H1 (cell line): Measurements from ENCODE around the gene SMARCE1. TPM values are rescaled to one million over a fixed set of nuclear protein-coding genes. Genes with fewer than 3 reads are reported as not detected.

Experiments used
- CTCF ChIA-PET: fragments of 300-600 bp; sonication (Branson Sonifier 250); formaldehyde crosslinking; loops from one replicate; lab custom pipeline; 2021; ENCODE audit not compliant: partially characterized antibody; lab: Charles Lee
- POLR2A ChIA-PET: fragments of 300-600 bp; sonication (Branson Sonifier 250); formaldehyde crosslinking; loops from one replicate; lab custom pipeline; 2021; ENCODE audit warnings: inconsistent platforms; ENCODE audit not compliant: partially characterized antibody; lab: Charles Lee
- DNase-seq, 2 experiments: peaks; one replicate each; pipeline versions ENCODE4 v3.0.0 to v3.0.0-alpha.2; 2010 to 2022; ENCODE audit warnings: low spot score in 2 of 2, low read depth in 1 of 2, mixed read lengths in 1 of 2
- FAIRE-seq: peaks from 2 replicates; lab custom pipeline; 2011; peaks lifted over from hg19 to GRCh38; lab: Jason Lieb, UNC
- H2AFZ ChIP-seq: 2 replicates; pipeline ENCODE4 v1.8.1; 2012; ENCODE audit warnings: low read length, inconsistent platforms
- H2AK5ac ChIP-seq: 2 replicates; pipeline ENCODE4 v1.6.1; 2013; ENCODE audit warnings: low read depth, low read length
- H2BK120ac ChIP-seq: replicated peaks from 2 replicates; pipeline ENCODE3; 2013; ENCODE audit warnings: low read depth, low read length, inconsistent platforms
- H2BK12ac ChIP-seq: 2 replicates; pipeline ENCODE4 v1.6.1; 2013; ENCODE audit warnings: low read depth, low read length
- H2BK15ac ChIP-seq: 2 replicates; pipeline ENCODE4 v1.6.1; 2013; ENCODE audit warnings: low read length
- H2BK20ac ChIP-seq: 2 replicates; pipeline ENCODE4 v1.6.1; 2013; ENCODE audit warnings: low read length
- H2BK5ac ChIP-seq: 2 replicates; pipeline ENCODE4 v1.6.1; 2013; ENCODE audit warnings: low read depth, low read length
- H3K14ac ChIP-seq: 2 replicates; pipeline ENCODE4 v1.6.1; 2013; ENCODE audit warnings: inconsistent platforms; ENCODE audit not compliant: insufficient read length
- H3K18ac ChIP-seq: 2 replicates; pipeline ENCODE4 v1.6.1; 2013; ENCODE audit warnings: low read length; ENCODE audit errors: extremely low read depth
- H3K23ac ChIP-seq: 2 replicates; pipeline ENCODE4 v1.6.1; 2013; ENCODE audit warnings: inconsistent platforms; ENCODE audit not compliant: insufficient read length
- H3K23me2 ChIP-seq: 2 replicates; pipeline ENCODE4 v1.6.1; 2013; ENCODE audit warnings: low read depth, low read length
- H3K27ac ChIP-seq: 2 replicates; pipeline ENCODE4 v1.6.1; 2011; ENCODE audit warnings: low read depth, low read length, inconsistent platforms
- H3K27me3 ChIP-seq, 4 experiments: replicated peaks in 1 of 4; 1 replicate in 1 of 4; 2 replicates in 3 of 4; pipeline versions ENCODE4 v1.6.1 to v1.8.1; 2011 to 2013; ENCODE audit warnings: low read length in 3 of 4, mild to moderate bottlenecking in 3 of 4, inconsistent platforms in 2 of 4, mixed read lengths in 2 of 4, moderate library complexity in 1 of 4; ENCODE audit not compliant: control insufficient read depth in 3 of 4, insufficient read depth in 3 of 4; ENCODE audit errors: extremely low read depth in 1 of 4
- H3K36me3 ChIP-seq, 4 experiments: 2 replicates each; pipeline versions ENCODE4 v1.6.1 to v1.8.1; 2011 to 2013; ENCODE audit warnings: mild to moderate bottlenecking in 4 of 4, low read length in 3 of 4, moderate library complexity in 2 of 4, control low read depth in 1 of 4, inconsistent platforms in 1 of 4; ENCODE audit not compliant: insufficient read depth in 4 of 4, control insufficient read depth in 2 of 4
- H3K4ac ChIP-seq: replicated peaks from 2 replicates; pipeline ENCODE3; 2013; ENCODE audit warnings: low read length, low read depth, mixed read lengths, inconsistent platforms; ENCODE audit not compliant: insufficient read length
- H3K4me1 ChIP-seq, 4 experiments: replicated peaks in 1 of 4; 1 replicate in 1 of 4; 2 replicates in 3 of 4; pipeline versions ENCODE4 v1.6.1 to v1.8.1; 2011 to 2013; ENCODE audit warnings: low read length in 3 of 4, inconsistent platforms in 2 of 4, mixed read lengths in 1 of 4; ENCODE audit not compliant: insufficient read depth in 4 of 4, control insufficient read depth in 3 of 4
- H3K4me2 ChIP-seq, 2 experiments: 2 replicates each; pipeline versions ENCODE4 v1.6.1 to v1.8.1; 2011 to 2013; ENCODE audit warnings: low read depth in 2 of 2, low read length in 2 of 2, control low read depth in 1 of 2, inconsistent platforms in 1 of 2, mild to moderate bottlenecking in 1 of 2; ENCODE audit not compliant: insufficient read depth in 1 of 2
- H3K4me3 ChIP-seq, 4 experiments: fragments of 200-600, 300-600 bp in 1 of 4; sonication (generic), shearing (Covaris generic), sonication (Bioruptor Twin) in 1 of 4; 2 replicates each; pipeline versions ENCODE4 v1.5.1 to v1.8.1; 2011 to 2016; ENCODE audit warnings: low read length in 4 of 4, low read depth in 3 of 4, control low read depth in 2 of 4, inconsistent platforms in 2 of 4, mild to moderate bottlenecking in 2 of 4, mixed read lengths in 1 of 4, moderate library complexity in 1 of 4; ENCODE audit not compliant: insufficient read depth in 2 of 4; ENCODE audit errors: extremely low read depth in 1 of 4
- H3K56ac ChIP-seq: replicated peaks from 2 replicates; pipeline ENCODE3; 2013; ENCODE audit warnings: low read depth, mild to moderate bottlenecking, mixed read lengths, low read length, inconsistent platforms; ENCODE audit not compliant: insufficient read length
- H3K79me1 ChIP-seq: 2 replicates; pipeline ENCODE4 v1.6.1; 2013; ENCODE audit warnings: low read depth, low read length, control low read depth
- H3K79me2 ChIP-seq, 2 experiments: 2 replicates each; pipeline versions ENCODE4 v1.6.1 to v1.8.1; 2012 to 2013; ENCODE audit warnings: low read length in 2 of 2, mild to moderate bottlenecking in 2 of 2, inconsistent platforms in 1 of 2; ENCODE audit not compliant: insufficient read depth in 2 of 2, control insufficient read depth in 1 of 2
- H3K9ac ChIP-seq, 4 experiments: replicated peaks in 1 of 4; 1 replicate in 1 of 4; 2 replicates in 3 of 4; pipeline versions ENCODE4 v1.6.1 to v1.8.1; 2011 to 2013; ENCODE audit warnings: low read depth in 3 of 4, low read length in 3 of 4, control low read depth in 2 of 4, mild to moderate bottlenecking in 2 of 4, moderate library complexity in 2 of 4, inconsistent platforms in 1 of 4; ENCODE audit errors: extremely low read depth in 1 of 4
- H3K9me3 ChIP-seq, 2 experiments: 2 replicates each; pipeline versions ENCODE4 v1.6.1 to v1.8.1; 2012 to 2013; ENCODE audit warnings: mild to moderate bottlenecking in 2 of 2, moderate library complexity in 2 of 2, control low read depth in 1 of 2, inconsistent platforms in 1 of 2, low read depth in 1 of 2, low read length in 1 of 2, mixed read lengths in 1 of 2; ENCODE audit not compliant: insufficient read depth in 2 of 2
- H4K20me1 ChIP-seq, 2 experiments: replicated peaks in 1 of 2; 2 replicates each; pipeline versions ENCODE3 to v1.8.1; 2011 to 2013; ENCODE audit warnings: inconsistent platforms in 2 of 2, low read length in 2 of 2, mild to moderate bottlenecking in 1 of 2; ENCODE audit not compliant: insufficient read depth in 2 of 2, control insufficient read depth in 1 of 2
- H4K5ac ChIP-seq: 2 replicates; pipeline ENCODE4 v1.6.1; 2013; ENCODE audit warnings: low read length, low read depth, mixed read lengths, inconsistent platforms; ENCODE audit not compliant: insufficient read length
- H4K8ac ChIP-seq: 2 replicates; pipeline ENCODE4 v1.8.0; 2013; ENCODE audit warnings: mild to moderate bottlenecking, moderate library complexity, low read length, inconsistent platforms; ENCODE audit not compliant: insufficient read depth; ENCODE audit errors: extremely low read depth
- H4K91ac ChIP-seq: replicated peaks from 2 replicates; pipeline ENCODE3; 2013; ENCODE audit warnings: low read length, mixed read lengths, inconsistent platforms; ENCODE audit not compliant: insufficient read length
- BRCA1 ChIP-seq: IDR thresholded peaks from 2 replicates; pipeline ENCODE4 v1.6.1; 2012; ENCODE audit warnings: low read depth, low read length, improper control_type of control experiment
- CBX8 ChIP-seq: fragments of 300-800, 300-1000 bp; sonication (generic); IDR thresholded peaks from 2 replicates; pipeline ENCODE4 v1.7.1; 2016; ENCODE audit warnings: low read depth, low read length, borderline replicate concordance
- CHD1 ChIP-seq: IDR thresholded peaks from 2 replicates; pipeline ENCODE4 v1.6.1; 2012; ENCODE audit warnings: low read depth, low read length, improper control_type of control experiment
- E2F6 ChIP-seq: IDR thresholded peaks from 2 replicates; pipeline ENCODE4 v1.6.1; 2012; ENCODE audit warnings: inconsistent platforms
- JUND ChIP-seq: IDR thresholded peaks from 2 replicates; pipeline ENCODE4 v1.6.1; 2011; ENCODE audit warnings: mild to moderate bottlenecking, improper control_type of control experiment, low read length
- KDM5A ChIP-seq: fragments of 200-600 bp; IDR thresholded peaks from 2 replicates; pipeline ENCODE4 v1.7.1; 2012; ENCODE audit warnings: mild to moderate bottlenecking, low read length, inconsistent platforms, mixed read lengths
- PHF8 ChIP-seq: fragments of 200-600 bp; sonication (generic); conservative IDR thresholded peaks from 2 replicates; pipeline ENCODE4 v1.7.1; 2012; ENCODE audit warnings: low read depth, mild to moderate bottlenecking, inconsistent platforms, low read length, moderate library complexity
- RAD21 ChIP-seq, 2 experiments: IDR thresholded peaks in 1 of 2; conservative IDR thresholded peaks in 1 of 2; 2 replicates each; pipeline ENCODE4 v1.6.1; 2011; ENCODE audit warnings: low read depth in 2 of 2, low read length in 2 of 2, improper control_type of control experiment in 1 of 2, inconsistent platforms in 1 of 2, mild to moderate bottlenecking in 1 of 2, moderate library complexity in 1 of 2
- RFX5 ChIP-seq: IDR thresholded peaks from 2 replicates; pipeline ENCODE4 v1.6.1; 2011; ENCODE audit warnings: low read depth, low read length, improper control_type of control experiment, borderline replicate concordance
- SRF ChIP-seq: IDR thresholded peaks from 2 replicates; pipeline ENCODE4 v1.6.1; 2011; ENCODE audit warnings: mild to moderate bottlenecking, low read depth, low read length, moderate library complexity
- TAF1 ChIP-seq: IDR thresholded peaks from 2 replicates; pipeline ENCODE4 v1.6.1; 2011; ENCODE audit warnings: mild to moderate bottlenecking, low read depth, low read length
- WGBS, 2 experiments: shearing (Covaris generic) in 1 of 2; methylation state at CpG; one replicate each; pipeline versions ENCODE4 v1.1.6 to v1.1.7; 2013 to 2015; ENCODE audit warnings: low lambda C conversion rate in 2 of 2, mixed read lengths in 2 of 2, inconsistent platforms in 1 of 2, low coverage in 1 of 2, missing lambda C conversion rate in 1 of 2; ENCODE audit not compliant: insufficient replicate concordance in 2 of 2, insufficient coverage in 1 of 2, insufficient read length in 1 of 2; ENCODE audit errors: extremely low coverage in 1 of 2, missing lambda C conversion rate in 1 of 2; 5-methylcytosine and 5-hydroxymethylcytosine counted together
- polyA plus RNA-seq, 7 experiments: library from polyadenylated mRNA; depleted of rRNA in 3 of 7; stranded (reverse) in 5 of 7; unstranded in 2 of 7; fragments of >200 nt in 5 of 7; fragments of 200-250 nt in 2 of 7; gene quantifications; 1 replicate in 5 of 7; 2 replicates in 1 of 7; 4 replicates in 1 of 7; pipeline versions ENCODE4 v1.2.1 to v1.2.3, GENCODE V29; 2011 to 2013; ENCODE audit warnings: missing spikeins in 2 of 7, mixed read lengths in 2 of 7
- total RNA-seq: library from RNA; stranded (reverse); fragmentation: NEBNext Ultra II Directional; extraction: Animal tissue kit (Norgen Biotek cat#: 25700); gene quantifications from 2 replicates; pipeline ENCODE4 v1.2.1, GENCODE V29; 2021

SMARCE1 gene
- total and polyA plus RNA-seq, 2 of the 8 experiments (the other 6 are each of a cell fraction or from before 2014, with no cell fraction given) = 30.7 to 131 TPM

DNA sequence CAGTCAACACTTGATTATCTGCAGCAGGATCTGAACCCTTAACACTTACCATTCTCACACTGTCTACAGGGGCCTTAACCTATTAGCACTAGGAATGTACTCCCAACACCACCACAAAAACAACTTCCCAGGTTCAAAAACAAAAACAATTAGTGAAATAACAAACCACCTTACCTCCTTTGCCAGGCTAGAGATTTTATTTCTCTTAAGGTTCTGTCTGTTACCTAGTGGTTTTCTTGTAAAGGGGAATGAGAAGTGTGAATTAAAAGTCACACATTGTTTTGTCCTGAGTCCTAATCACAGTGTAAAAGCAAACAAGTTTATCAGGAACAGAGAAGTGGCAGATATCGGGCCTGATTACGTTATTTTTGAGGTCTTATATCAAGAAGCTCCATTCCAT lies 9.7 kb downstream of the SMARCE1 start:
- Histone ChIP-seq H3K9ac (no peak overlapping the region), H2AK5ac (no peak overlapping the region), H3K14ac (no peak overlapping the region), H2BK15ac (no peak overlapping the region), H3K27me3 (no peaks in the 10 kb centered on the region), H3K56ac (no peak overlapping the region), H3K4me3 (no peak overlapping the region), H2BK120ac (no peak overlapping the region), H4K8ac (no peak overlapping the region), H3K27ac (no peak overlapping the region), H3K79me1 (no peaks in the 10 kb centered on the region), H3K79me2 (peaks cover 0 to 25% of the 10 kb centered on the region in 2 experiments; a peak in 1 of 4 replicates), H3K23ac (no peak overlapping the region), H4K5ac (no peak overlapping the region), H2BK12ac (no peak overlapping the region), H2AFZ (no peak overlapping the region), H2BK20ac (no peak overlapping the region), H3K23me2 (no peaks in the 10 kb centered on the region), H3K36me3 (peaks cover 15 to 77% (median 57%) of the 10 kb centered on the region in 4 experiments), H3K4me2 (no peak overlapping the region), H4K20me1 (peaks cover 0 to 3% of the 10 kb centered on the region in 2 experiments), H3K18ac (no peak overlapping the region), H4K91ac (no peak overlapping the region), H3K4ac (no peak overlapping the region), H3K4me1 (no peaks in the 10 kb centered on the region), H3K9me3 (no peaks in the 10 kb centered on the region), H2BK5ac (no peak overlapping the region)
- FAIRE-seq = no peak
- no peak for DNase-seq
- ChIA-PET CTCF (no interaction called here), POLR2A (interaction anchor here (1.2 to 2.7 kb wide), 3 partner anchors 9 to 27 kb away, joined by 3 to 9 read pairs (median 5); partner anchors contain the start of gene SMARCE1)
- WGBS, 2 experiments = 91% methylated on average over 2 of the region's 2 CpGs; no CpG with 5 or more reads in 1 of the 2 experiments
- TF ChIP-seq JUND (no peak), CHD1 (no peak), CBX8 (no peak), BRCA1 (no peak), TAF1 (no peak), KDM5A (no peak), RFX5 (no peak), RAD21 (IDR thresholded peaks at IDR 0.05 in 1 of 2, conservative IDR thresholded peaks at IDR 0.05 in 1 of 2; ENCODE audit: low read depth in 2 of 2, low read length in 2 of 2) (no peak), PHF8 (no peak), E2F6 (no peak), SRF (no peak)
